A549 (cell line): ENCODE measurements around the gene PTPRK. TPM values are rescaled to one million over a fixed set of nuclear protein-coding genes. Genes with fewer than 3 reads are reported as not detected.

Experiments used
- ATAC-seq, 2 experiments: fragments of 200-7000 bp in 1 of 2; fragments of >200 bp in 1 of 2; cut with Nextera tagmentation in 1 of 2; cut with Tn5 transposase in 1 of 2; 3 replicates each; pipeline versions ENCODE4 v1.8.0 to v1.9.1; 2018 to 2020; ENCODE audit warnings: mild to moderate bottlenecking in 1 of 2, moderate library complexity in 1 of 2
- CTCF ChIA-PET: fragments of 300-600 bp; sonication (Branson Sonifier 250); formaldehyde crosslinking; extraction: SDS; loops from one replicate; lab custom pipeline; 2021; ENCODE audit warnings: antibody characterized with exemption, inconsistent platforms; lab: Yijun Ruan, JAX
- POLR2A ChIA-PET: fragments of 350-600 bp; formaldehyde crosslinking; extraction: SDS; loops from one replicate; lab custom pipeline; 2021; ENCODE audit warnings: antibody characterized with exemption, inconsistent platforms; lab: Yijun Ruan, JAX
- DNase-seq, 2 experiments: peaks; one replicate each; pipeline versions ENCODE4 v3.0.0 to v3.0.0-alpha.2; 2011 to 2016; ENCODE audit warnings: low read depth in 1 of 2, low spot score in 1 of 2
- FAIRE-seq: peaks from 2 replicates; lab custom pipeline; 2011; peaks lifted over from hg19 to GRCh38; lab: Jason Lieb, UNC
- H3K27ac ChIP-seq, 2 experiments: fragments of >200 bp; sonication (Bioruptor Twin); formaldehyde crosslinking; 3 replicates each; pipeline ENCODE4 v1.5.1; 2016 to 2017
- H3K4me1 ChIP-seq: fragments of >200 bp; sonication (Bioruptor Twin); formaldehyde crosslinking; 3 replicates; pipeline ENCODE4 v1.6.1; 2016
- H3K4me2 ChIP-seq: fragments of >200 bp; sonication (Bioruptor Twin); formaldehyde crosslinking; 3 replicates; pipeline ENCODE4 v1.6.1; 2016
- H3K4me3 ChIP-seq: fragments of >200 bp; sonication (Bioruptor Twin); formaldehyde crosslinking; 3 replicates; pipeline ENCODE4 v1.5.1; 2016
- H3K9me3 ChIP-seq: fragments of >200 bp; sonication (Bioruptor Twin); formaldehyde crosslinking; 3 replicates; pipeline ENCODE4 v1.6.1; 2016
- CBX2 ChIP-seq: fragments of 200-600 bp; sonication (generic); IDR thresholded peaks from 2 replicates; pipeline ENCODE4 v1.6.1; 2016; ENCODE audit warnings: low read depth, mild to moderate bottlenecking, borderline replicate concordance
- CHD4 ChIP-seq: fragments of 200-600 bp; sonication (generic); IDR thresholded peaks from 2 replicates; pipeline ENCODE4 v1.6.1; 2016; ENCODE audit warnings: antibody characterized with exemption, mild to moderate bottlenecking, borderline replicate concordance
- EHF ChIP-seq: fragments of 250-450 bp; sonication (Bioruptor Pico); IDR thresholded peaks from 2 replicates; pipeline ENCODE4 v1.5.0; 2020; ENCODE audit warnings: mild to moderate bottlenecking
- EP300 ChIP-seq, 2 experiments: fragments of >200 bp; sonication (Bioruptor Twin); formaldehyde crosslinking; IDR thresholded peaks; 2 replicates in 1 of 2; 3 replicates in 1 of 2; pipeline ENCODE4 v1.6.1; 2016 to 2017
- FOSB ChIP-seq: fragments of 250-450 bp; sonication (Bioruptor Pico); IDR thresholded peaks from 2 replicates; pipeline ENCODE4 v1.5.0; 2020; ENCODE audit warnings: mild to moderate bottlenecking, moderate library complexity
- FOXS1 ChIP-seq: fragments of 250-450 bp; sonication (Bioruptor Pico); IDR thresholded peaks from 2 replicates; pipeline ENCODE4 v1.5.0; 2020; ENCODE audit warnings: mild to moderate bottlenecking, moderate library complexity
- GATA3 ChIP-seq: IDR thresholded peaks from 2 replicates; pipeline ENCODE4 v1.6.1; 2012; ENCODE audit warnings: borderline replicate concordance
- HOXA7 ChIP-seq: fragments of 250-450 bp; sonication (Bioruptor Pico); IDR thresholded peaks from 2 replicates; pipeline ENCODE4 v1.5.0; 2020; ENCODE audit warnings: mild to moderate bottlenecking, moderate library complexity
- JUN ChIP-seq, 2 experiments: fragments of >200 bp; sonication (Bioruptor Twin); formaldehyde crosslinking; IDR thresholded peaks; 2 replicates in 1 of 2; 3 replicates in 1 of 2; pipeline ENCODE4 v1.6.1; 2016 to 2017
- JUNB ChIP-seq: fragments of >200 bp; sonication (Bioruptor Twin); formaldehyde crosslinking; IDR thresholded peaks from 2 replicates; pipeline ENCODE4 v1.6.1; 2016
- KDM1A ChIP-seq: fragments of 200-600 bp; sonication (generic); IDR thresholded peaks from 2 replicates; pipeline ENCODE4 v1.6.1; 2016; ENCODE audit warnings: low read depth, mild to moderate bottlenecking
- MAZ ChIP-seq: fragments of 150-350 bp; IDR thresholded peaks from 2 replicates; pipeline ENCODE4 v1.6.1; 2014; ENCODE audit warnings: antibody characterized with exemption, low read depth, low read length, borderline replicate concordance
- MYC ChIP-seq: IDR thresholded peaks from 2 replicates; pipeline ENCODE4 v1.6.1; 2012; ENCODE audit warnings: mild to moderate bottlenecking, inconsistent platforms, low read length, improper control_type of control experiment, borderline replicate concordance
- RARB ChIP-seq: fragments of 250-450 bp; sonication (Bioruptor Pico); IDR thresholded peaks from 2 replicates; pipeline ENCODE4 v1.8.0; 2021; ENCODE audit warnings: mild to moderate bottlenecking, moderate library complexity
- RCOR1 ChIP-seq: fragments of 150-350 bp; IDR thresholded peaks from 2 replicates; pipeline ENCODE4 v1.6.1; 2014; ENCODE audit warnings: antibody characterized with exemption, low read length, low read depth
- RNF2 ChIP-seq: fragments of 200-600 bp; sonication (generic); IDR thresholded peaks from 2 replicates; pipeline ENCODE4 v1.6.1; 2016; ENCODE audit warnings: low read depth, mild to moderate bottlenecking, antibody characterized with exemption, moderate library complexity, borderline replicate concordance
- ZFP36 ChIP-seq: fragments of 450-650 bp; IDR thresholded peaks from 2 replicates; pipeline ENCODE4 v1.6.1; 2014; ENCODE audit warnings: borderline replicate concordance; ENCODE audit not compliant: partially characterized antibody
- ZNF302 ChIP-seq: fragments of 250-450 bp; sonication (Bioruptor Pico); IDR thresholded peaks from 2 replicates; pipeline ENCODE4 v1.9.0; 2021; ENCODE audit warnings: inconsistent platforms, mild to moderate bottlenecking, moderate library complexity
- ZSCAN20 ChIP-seq: fragments of 250-450 bp; sonication (Bioruptor Pico); IDR thresholded peaks from 2 replicates; pipeline ENCODE4 v1.8.0; 2022; ENCODE audit warnings: mild to moderate bottlenecking, moderate library complexity
- WGBS: methylation state at CpG from one replicate; pipeline ENCODE4 v1.1.6; 2017; ENCODE audit errors: missing lambda C conversion rate; 5-methylcytosine and 5-hydroxymethylcytosine counted together
- polyA plus RNA-seq, 4 experiments: library from polyadenylated mRNA; depleted of rRNA in 3 of 4; stranded (reverse); fragments of >200 nt; fragmentation: RNase III in 1 of 4; extraction: RNeasy Plus Mini Kit Qiagen cat#74134 plus additional on column Dnase treatment in 1 of 4; gene quantifications; 2 replicates in 3 of 4; 3 replicates in 1 of 4; pipeline ENCODE4 v1.2.3, GENCODE V29; 2011 to 2017
- TF ChIP-seq, protein P1 (sequence below): fragments of 150-350 bp; IDR thresholded peaks from 2 replicates; pipeline ENCODE4 v1.6.1; 2014; ENCODE audit warnings: low read depth, mild to moderate bottlenecking, low read length
- TF ChIP-seq, protein P2 (sequence below): fragments of 250-450 bp; sonication (Bioruptor Pico); IDR thresholded peaks from 2 replicates; pipeline ENCODE4 v1.5.0; 2020; ENCODE audit warnings: low read depth, mild to moderate bottlenecking, moderate library complexity
- TF ChIP-seq, protein P3 (sequence below): fragments of 250-450 bp; sonication (Bioruptor Pico); IDR thresholded peaks from 2 replicates; pipeline ENCODE4 v1.5.0; 2021; ENCODE audit warnings: mild to moderate bottlenecking, moderate library complexity, borderline replicate concordance
- TF ChIP-seq, protein P4 (sequence below): fragments of >200 bp; sonication (Bioruptor Twin); formaldehyde crosslinking; IDR thresholded peaks from 3 replicates; pipeline ENCODE4 v1.6.1; 2016
- TF ChIP-seq, protein P5 (sequence below): fragments of >200 bp; sonication (Bioruptor Twin); formaldehyde crosslinking; IDR thresholded peaks from 3 replicates; pipeline ENCODE4 v1.5.1; 2016
- TF ChIP-seq, protein P6 (sequence below): fragments of 200-600 bp; sonication (generic); IDR thresholded peaks from 2 replicates; pipeline ENCODE4 v1.6.1; 2016; ENCODE audit warnings: antibody characterized with exemption, mild to moderate bottlenecking, moderate library complexity
- TF ChIP-seq, protein P7 (sequence below): fragments of >200 bp; sonication (Bioruptor Twin); formaldehyde crosslinking; IDR thresholded peaks from 2 replicates; pipeline ENCODE4 v1.6.1; 2016

The PTPRK gene
- polyA plus RNA-seq, 2 of the 4 experiments (the other 2 are of a cell fraction): 14.4 to 16.1 TPM

DNA sequence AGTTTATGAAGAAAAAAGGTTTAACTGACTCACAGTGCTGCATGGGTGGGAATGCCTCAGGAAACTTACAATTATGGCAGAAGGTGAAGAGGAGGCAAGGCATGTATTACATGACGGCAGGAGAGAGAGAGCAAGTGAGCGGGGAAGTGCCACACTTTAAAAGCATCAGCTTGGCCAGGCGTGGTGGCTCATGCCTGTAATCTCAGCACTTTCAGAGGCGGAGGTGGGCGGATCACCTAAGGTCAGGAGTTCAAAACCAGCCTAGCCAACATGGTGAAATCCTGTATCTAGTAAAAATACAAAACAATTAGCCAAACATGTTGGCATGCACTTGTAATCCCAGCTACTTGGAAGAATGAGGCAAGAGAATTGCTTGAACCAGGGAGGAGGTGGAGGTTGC is 406.2 kb downstream of the PTPRK start:
- TF ChIP-seq, protein P1, sequence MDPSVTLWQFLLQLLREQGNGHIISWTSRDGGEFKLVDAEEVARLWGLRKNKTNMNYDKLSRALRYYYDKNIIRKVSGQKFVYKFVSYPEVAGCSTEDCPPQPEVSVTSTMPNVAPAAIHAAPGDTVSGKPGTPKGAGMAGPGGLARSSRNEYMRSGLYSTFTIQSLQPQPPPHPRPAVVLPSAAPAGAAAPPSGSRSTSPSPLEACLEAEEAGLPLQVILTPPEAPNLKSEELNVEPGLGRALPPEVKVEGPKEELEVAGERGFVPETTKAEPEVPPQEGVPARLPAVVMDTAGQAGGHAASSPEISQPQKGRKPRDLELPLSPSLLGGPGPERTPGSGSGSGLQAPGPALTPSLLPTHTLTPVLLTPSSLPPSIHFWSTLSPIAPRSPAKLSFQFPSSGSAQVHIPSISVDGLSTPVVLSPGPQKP: no peak
- TF ChIP-seq HOXA7 (CRISPR knock-in tag) (no peak), ZSCAN20 (CRISPR knock-in tag) (no peak), FOSB (no peak), JUNB (no peak), GATA3 (no peak), EP300 (IDR thresholded peaks at IDR 0.05) (no peak), ZNF302 (CRISPR knock-in tag) (no peak), KDM1A (no peak), RCOR1 (no peak), CBX2 (no peak), MAZ (no peak), ZFP36 (no peak), MYC (no peak), FOXS1 (CRISPR knock-in tag) (no peak), JUN (IDR thresholded peaks at IDR 0.05) (no peak)
- TF ChIP-seq, protein P2, sequence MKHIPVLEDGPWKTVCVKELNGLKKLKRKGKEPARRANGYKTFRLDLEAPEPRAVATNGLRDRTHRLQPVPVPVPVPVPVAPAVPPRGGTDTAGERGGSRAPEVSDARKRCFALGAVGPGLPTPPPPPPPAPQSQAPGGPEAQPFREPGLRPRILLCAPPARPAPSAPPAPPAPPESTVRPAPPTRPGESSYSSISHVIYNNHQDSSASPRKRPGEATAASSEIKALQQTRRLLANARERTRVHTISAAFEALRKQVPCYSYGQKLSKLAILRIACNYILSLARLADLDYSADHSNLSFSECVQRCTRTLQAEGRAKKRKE (CRISPR knock-in tag): no peak
- TF ChIP-seq, protein P3, sequence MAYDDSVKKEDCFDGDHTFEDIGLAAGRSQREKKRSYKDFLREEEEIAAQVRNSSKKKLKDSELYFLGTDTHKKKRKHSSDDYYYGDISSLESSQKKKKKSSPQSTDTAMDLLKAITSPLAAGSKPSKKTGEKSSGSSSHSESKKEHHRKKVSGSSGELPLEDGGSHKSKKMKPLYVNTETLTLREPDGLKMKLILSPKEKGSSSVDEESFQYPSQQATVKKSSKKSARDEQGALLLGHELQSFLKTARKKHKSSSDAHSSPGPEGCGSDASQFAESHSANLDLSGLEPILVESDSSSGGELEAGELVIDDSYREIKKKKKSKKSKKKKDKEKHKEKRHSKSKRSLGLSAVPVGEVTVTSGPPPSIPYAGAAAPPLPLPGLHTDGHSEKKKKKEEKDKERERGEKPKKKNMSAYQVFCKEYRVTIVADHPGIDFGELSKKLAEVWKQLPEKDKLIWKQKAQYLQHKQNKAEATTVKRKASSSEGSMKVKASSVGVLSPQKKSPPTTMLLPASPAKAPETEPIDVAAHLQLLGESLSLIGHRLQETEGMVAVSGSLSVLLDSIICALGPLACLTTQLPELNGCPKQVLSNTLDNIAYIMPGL: no peak
- Histone ChIP-seq H3K4me3 (no peak overlapping the region), H3K4me2 (no peak overlapping the region), H3K27ac (no peak overlapping the region), H3K4me1 (no peaks in the 10 kb centered on the region), H3K9me3 (no peaks in the 10 kb centered on the region)
- CTCF ChIA-PET: interaction anchor here (0.7 kb wide), 1 partner anchor 12 kb away, joined by 3 read pairs; no protein-coding TSS in a partner anchor
- DNase-seq (no peak), FAIRE-seq (no peak), ATAC-seq (no peak)
- POLR2A ChIA-PET: no interaction called here
- WGBS: 90% methylated on average over 5 of the region's 5 CpGs

DNA sequence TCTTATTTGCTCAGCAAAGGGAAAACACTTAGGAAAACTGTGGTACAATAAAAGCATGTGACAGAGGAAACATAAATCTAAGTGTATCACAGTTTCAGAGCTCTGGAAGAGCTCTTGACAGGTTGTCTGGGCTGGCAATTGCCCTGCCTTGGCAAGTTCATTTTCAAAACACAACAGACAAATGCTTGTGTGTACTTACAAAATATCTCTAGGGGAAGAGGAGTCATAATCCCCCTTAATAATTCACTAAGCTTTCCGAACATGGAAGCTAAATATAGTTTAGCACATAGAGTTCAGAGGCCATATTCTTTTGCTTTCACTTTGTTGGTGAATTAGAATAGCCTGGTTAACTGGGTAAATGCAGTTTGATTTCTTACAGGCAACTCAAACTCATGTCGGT is 407.9 kb downstream of the PTPRK start:
- DNase-seq: no peak
- CTCF ChIA-PET: no interaction called here
- H3K9me3 ChIP-seq: no peaks in the 10 kb centered on the region
- no peak overlapping the region for H3K27ac ChIP-seq
- no peak for FAIRE-seq
- POLR2A ChIA-PET: no interaction called here
- 37% methylated on average over 2 of the region's 2 CpGs for WGBS
- peak overlapping the region; percentile 19; the same call in 1 of the 3 replicates for H3K4me2 ChIP-seq
- no peak overlapping the region for H3K4me3 ChIP-seq
- no peak for ATAC-seq
- no peaks in the 10 kb centered on the region for H3K4me1 ChIP-seq
- TF ChIP-seq CHD4 (no peak), CBX2 (no peak), ZFP36 (no peak), FOXS1 (CRISPR knock-in tag) (no peak), RARB (CRISPR knock-in tag) (no peak), EHF (CRISPR knock-in tag) (no peak), JUN (IDR thresholded peaks at IDR 0.05) (no peak), ZSCAN20 (CRISPR knock-in tag) (no peak), MYC (no peak), GATA3 (no peak), MAZ (no peak), RNF2 (no peak)
- TF ChIP-seq, protein P4, sequence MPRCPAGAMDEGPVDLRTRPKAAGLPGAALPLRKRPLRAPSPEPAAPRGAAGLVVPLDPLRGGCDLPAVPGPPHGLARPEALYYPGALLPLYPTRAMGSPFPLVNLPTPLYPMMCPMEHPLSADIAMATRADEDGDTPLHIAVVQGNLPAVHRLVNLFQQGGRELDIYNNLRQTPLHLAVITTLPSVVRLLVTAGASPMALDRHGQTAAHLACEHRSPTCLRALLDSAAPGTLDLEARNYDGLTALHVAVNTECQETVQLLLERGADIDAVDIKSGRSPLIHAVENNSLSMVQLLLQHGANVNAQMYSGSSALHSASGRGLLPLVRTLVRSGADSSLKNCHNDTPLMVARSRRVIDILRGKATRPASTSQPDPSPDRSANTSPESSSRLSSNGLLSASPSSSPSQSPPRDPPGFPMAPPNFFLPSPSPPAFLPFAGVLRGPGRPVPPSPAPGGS: no peak
- TF ChIP-seq, protein P5, sequence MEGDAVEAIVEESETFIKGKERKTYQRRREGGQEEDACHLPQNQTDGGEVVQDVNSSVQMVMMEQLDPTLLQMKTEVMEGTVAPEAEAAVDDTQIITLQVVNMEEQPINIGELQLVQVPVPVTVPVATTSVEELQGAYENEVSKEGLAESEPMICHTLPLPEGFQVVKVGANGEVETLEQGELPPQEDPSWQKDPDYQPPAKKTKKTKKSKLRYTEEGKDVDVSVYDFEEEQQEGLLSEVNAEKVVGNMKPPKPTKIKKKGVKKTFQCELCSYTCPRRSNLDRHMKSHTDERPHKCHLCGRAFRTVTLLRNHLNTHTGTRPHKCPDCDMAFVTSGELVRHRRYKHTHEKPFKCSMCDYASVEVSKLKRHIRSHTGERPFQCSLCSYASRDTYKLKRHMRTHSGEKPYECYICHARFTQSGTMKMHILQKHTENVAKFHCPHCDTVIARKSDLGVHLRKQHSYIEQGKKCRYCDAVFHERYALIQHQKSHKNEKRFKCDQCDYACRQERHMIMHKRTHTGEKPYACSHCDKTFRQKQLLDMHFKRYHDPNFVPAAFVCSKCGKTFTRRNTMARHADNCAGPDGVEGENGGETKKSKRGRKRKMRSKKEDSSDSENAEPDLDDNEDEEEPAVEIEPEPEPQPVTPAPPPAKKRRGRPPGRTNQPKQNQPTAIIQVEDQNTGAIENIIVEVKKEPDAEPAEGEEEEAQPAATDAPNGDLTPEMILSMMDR: no peak
- TF ChIP-seq, protein P6, sequence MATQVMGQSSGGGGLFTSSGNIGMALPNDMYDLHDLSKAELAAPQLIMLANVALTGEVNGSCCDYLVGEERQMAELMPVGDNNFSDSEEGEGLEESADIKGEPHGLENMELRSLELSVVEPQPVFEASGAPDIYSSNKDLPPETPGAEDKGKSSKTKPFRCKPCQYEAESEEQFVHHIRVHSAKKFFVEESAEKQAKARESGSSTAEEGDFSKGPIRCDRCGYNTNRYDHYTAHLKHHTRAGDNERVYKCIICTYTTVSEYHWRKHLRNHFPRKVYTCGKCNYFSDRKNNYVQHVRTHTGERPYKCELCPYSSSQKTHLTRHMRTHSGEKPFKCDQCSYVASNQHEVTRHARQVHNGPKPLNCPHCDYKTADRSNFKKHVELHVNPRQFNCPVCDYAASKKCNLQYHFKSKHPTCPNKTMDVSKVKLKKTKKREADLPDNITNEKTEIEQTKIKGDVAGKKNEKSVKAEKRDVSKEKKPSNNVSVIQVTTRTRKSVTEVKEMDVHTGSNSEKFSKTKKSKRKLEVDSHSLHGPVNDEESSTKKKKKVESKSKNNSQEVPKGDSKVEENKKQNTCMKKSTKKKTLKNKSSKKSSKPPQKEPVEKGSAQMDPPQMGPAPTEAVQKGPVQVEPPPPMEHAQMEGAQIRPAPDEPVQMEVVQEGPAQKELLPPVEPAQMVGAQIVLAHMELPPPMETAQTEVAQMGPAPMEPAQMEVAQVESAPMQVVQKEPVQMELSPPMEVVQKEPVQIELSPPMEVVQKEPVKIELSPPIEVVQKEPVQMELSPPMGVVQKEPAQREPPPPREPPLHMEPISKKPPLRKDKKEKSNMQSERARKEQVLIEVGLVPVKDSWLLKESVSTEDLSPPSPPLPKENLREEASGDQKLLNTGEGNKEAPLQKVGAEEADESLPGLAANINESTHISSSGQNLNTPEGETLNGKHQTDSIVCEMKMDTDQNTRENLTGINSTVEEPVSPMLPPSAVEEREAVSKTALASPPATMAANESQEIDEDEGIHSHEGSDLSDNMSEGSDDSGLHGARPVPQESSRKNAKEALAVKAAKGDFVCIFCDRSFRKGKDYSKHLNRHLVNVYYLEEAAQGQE: no peak
- TF ChIP-seq, protein P7, sequence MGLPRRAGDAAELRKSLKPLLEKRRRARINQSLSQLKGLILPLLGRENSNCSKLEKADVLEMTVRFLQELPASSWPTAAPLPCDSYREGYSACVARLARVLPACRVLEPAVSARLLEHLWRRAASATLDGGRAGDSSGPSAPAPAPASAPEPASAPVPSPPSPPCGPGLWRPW: no peak
